Lung (tissue), 12 donors: ENCODE measurements around the gene TMEM60. TPM values are rescaled to one million over a fixed set of nuclear protein-coding genes. Genes with fewer than 3 reads are reported as not detected.

Source experiments
- ATAC-seq: fragments of 200-7000 bp; cut with Tn5 transposase; one replicate; pipeline ENCODE4 v1.9.1; 2020; ENCODE audit warnings: moderate number of reproducible peaks; ENCODE audit not compliant: insufficient read depth, low FRiP score
- DNase-seq, 3 donors: peaks; one replicate each; pipeline ENCODE4 v3.0.0-alpha.2; 2013 to 2017
- H3K27ac ChIP-seq, 2 donors: one replicate each; pipeline ENCODE4 v1.5.1; 2013; ENCODE audit warnings: mild to moderate bottlenecking in 2 of 2, moderate library complexity in 2 of 2, control low read depth in 1 of 2, inconsistent platforms in 1 of 2, low read depth in 1 of 2, low read length in 1 of 2
- H3K27me3 ChIP-seq, 3 donors: one replicate each; pipeline ENCODE4 v1.5.1; 2013; ENCODE audit warnings: low read length in 2 of 3; ENCODE audit not compliant: control insufficient read depth in 3 of 3, insufficient read depth in 3 of 3
- H3K36me3 ChIP-seq, 4 donors: one replicate each; pipeline ENCODE4 v1.5.1; 2013; ENCODE audit warnings: low read length in 4 of 4, mild to moderate bottlenecking in 1 of 4, moderate library complexity in 1 of 4; ENCODE audit not compliant: control insufficient read depth in 4 of 4, insufficient read depth in 4 of 4
- H3K4me1 ChIP-seq, 5 donors: one replicate each; pipeline ENCODE4 v1.5.1; 2013; ENCODE audit warnings: low read length in 5 of 5, mild to moderate bottlenecking in 2 of 5, moderate library complexity in 1 of 5; ENCODE audit not compliant: control insufficient read depth in 5 of 5, insufficient read depth in 5 of 5
- H3K4me3 ChIP-seq: one replicate; pipeline ENCODE4 v1.5.1; 2013; ENCODE audit warnings: mild to moderate bottlenecking, control low read depth, moderate library complexity
- H3K9ac ChIP-seq, 2 donors: one replicate each; pipeline ENCODE4 v1.5.1; 2013; ENCODE audit warnings: low read length in 2 of 2, control low read depth in 1 of 2; ENCODE audit not compliant: insufficient read depth in 1 of 2
- H3K9me3 ChIP-seq, 4 donors: one replicate each; pipeline ENCODE4 v1.5.1; 2013; ENCODE audit warnings: low read length in 3 of 4, mild to moderate bottlenecking in 1 of 4, moderate library complexity in 1 of 4; ENCODE audit not compliant: control insufficient read depth in 4 of 4, insufficient read depth in 3 of 4
- CTCF ChIP-seq: IDR thresholded peaks from 2 replicates; pipeline ENCODE4 v1.5.1; 2012; ENCODE audit warnings: mild to moderate bottlenecking; ENCODE audit errors: control extremely low read depth, extremely low read depth
- WGBS, 2 donors: extraction: QIAGEN DNeasy Blood & Tissue Kit; methylation state at CpG; one replicate each; pipeline ENCODE4 v1.1.7; 2013; 5-methylcytosine and 5-hydroxymethylcytosine counted together
- polyA plus RNA-seq, 2 donors: library from polyadenylated mRNA; stranded (reverse); fragments of 200-250 nt; gene quantifications; one replicate each; pipeline ENCODE4 v1.2.1, GENCODE V29; 2013
- total RNA-seq, 2 donors: library from RNA; depleted of rRNA in 1 of 2; stranded (reverse); fragments of >200 nt in 1 of 2; gene quantifications; one replicate each; pipeline ENCODE4 v1.2.1, GENCODE V29; 2014 to 2021
- donor health status: control.
- donor health status: control.
- donor health status: Bipolar disorder and iron deficiency.
- donor health status: healthy.
- donor health status: DM: yes; HTN: yes; CAD: no.

The TMEM60 gene
- total and polyA plus RNA-seq, 4 donors, result 12.2 to 46.4 (median 19.6) TPM

GRCh38 chr7:77802557-77803405, 4.5 kb upstream of the TMEM60 start:
- no peaks in the 10 kb centered on the region for H3K27me3 ChIP-seq
- no peak for ATAC-seq
- WGBS, 2 donors, result 51 to 68% methylated on average over 2 of the region's 2 CpGs
- no peak overlapping the region for H3K9ac ChIP-seq
- H3K4me1 ChIP-seq, result peaks cover 0 to 10% (median 0%) of the 10 kb centered on the region in 5 donors
- no peak for DNase-seq
- H3K4me3 ChIP-seq, result no peak overlapping the region
- TF ChIP-seq CTCF, result no peak
- H3K27ac ChIP-seq, result no peak overlapping the region
- peaks cover 0 to 5% (median 0%) of the 10 kb centered on the region in 4 donors for H3K36me3 ChIP-seq
- peaks cover 0 to 13% (median under 1%) of the 10 kb centered on the region in 4 donors for H3K9me3 ChIP-seq

- no peaks in the 10 kb centered on the region for H3K27me3 ChIP-seq
- no peak overlapping the region for H3K9ac ChIP-seq
- H3K36me3 ChIP-seq, result peaks cover 0 to 5% (median 0%) of the 10 kb centered on the region in 4 donors
- DNase-seq (no peak), ATAC-seq (no peak)
- no peak for TF ChIP-seq CTCF
- no peak overlapping the region for H3K27ac ChIP-seq
- H3K9me3 ChIP-seq, result peaks cover 0 to 4% (median 0%) of the 10 kb centered on the region in 4 donors
- WGBS, 2 donors, result 91 to 92% methylated on average over 2 of the region's 2 CpGs
- peaks cover 0 to 24% (median 8%) of the 10 kb centered on the region in 5 donors for H3K4me1 ChIP-seq
- no peak overlapping the region for H3K4me3 ChIP-seq
These were observed 2.5 kb upstream of the TMEM60 start for GRCh38 chr7:77800730-77801129.

- no peak overlapping the region for H3K4me3 ChIP-seq
- no peaks in the 10 kb centered on the region for H3K27me3 ChIP-seq
- WGBS, 2 donors, result 36 to 51% methylated on average over 4 of the region's 4 CpGs
- H3K4me1 ChIP-seq, result peaks cover 0 to 24% (median 8%) of the 10 kb centered on the region in 5 donors
- ATAC-seq, result no peak
- H3K9ac ChIP-seq, result no peak overlapping the region
- peaks cover 0 to 5% (median 0%) of the 10 kb centered on the region in 4 donors for H3K36me3 ChIP-seq
- TF ChIP-seq CTCF, result no peak
- H3K9me3 ChIP-seq, result peaks cover 0 to 4% (median 0%) of the 10 kb centered on the region in 4 donors
- DNase-seq, result peak in 2 of 3 donors; percentile 11 to 24
- no peak overlapping the region for H3K27ac ChIP-seq
These were observed 1.9 kb upstream of the TMEM60 start for GRCh38 chr7:77800158-77800557.
